Stimulated activated CD4-positive, alpha-beta T cell treated with anti-CD3 and anti-CD28 coated beads, Interleukin-4, amount 100 ng/mL, for 48 hours (primary cell): ENCODE data around the gene CAB39L.

Experiments used
- DNase-seq, 2 donors: peaks; one replicate each; pipeline ENCODE4 v3.0.0-alpha.2; 2020; ENCODE audit warnings: low read depth in 2 of 2

The CAB39L gene

DNA sequence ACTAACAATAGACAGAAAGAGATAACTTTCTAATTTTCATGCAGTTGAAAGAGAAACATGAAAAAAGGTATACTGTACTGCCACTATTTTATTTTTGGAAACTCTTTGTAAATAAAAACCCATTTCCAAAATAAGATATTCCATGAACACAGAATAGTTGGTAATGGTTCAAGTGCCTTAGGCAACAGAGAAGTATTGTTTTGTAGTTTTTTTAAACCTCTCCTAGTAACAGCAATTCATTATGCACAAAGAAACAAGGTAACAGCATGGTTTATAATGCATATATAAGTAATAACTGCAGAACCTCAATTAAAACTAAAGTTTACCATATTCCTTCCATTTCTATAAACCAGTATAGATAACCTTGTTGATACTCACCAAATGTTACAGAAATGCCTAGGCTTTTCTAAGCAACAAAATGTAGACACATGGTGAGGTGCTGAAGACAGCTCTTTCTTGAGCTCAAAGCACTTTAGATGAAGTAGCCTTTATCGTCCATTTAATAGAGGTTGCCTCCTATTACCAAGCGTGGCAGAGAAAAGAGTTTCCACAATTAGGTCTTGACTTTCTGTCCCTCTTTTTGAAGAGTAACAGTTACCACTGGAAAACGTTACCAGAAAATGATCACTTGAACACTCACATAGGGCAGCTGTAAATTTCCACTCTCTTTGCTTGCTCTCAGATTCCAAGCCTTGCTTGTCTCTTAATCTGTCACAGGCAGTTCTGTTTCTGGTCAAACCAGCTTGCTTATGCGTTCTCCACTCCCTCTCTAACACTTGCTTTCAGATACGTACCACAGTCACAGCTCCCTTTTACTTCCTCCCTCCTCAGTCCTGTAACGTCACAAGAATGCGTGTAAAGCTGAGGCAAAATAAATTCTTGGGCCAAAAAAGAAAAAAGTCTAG, 42.9 kb downstream of the CAB39L start:
- no peak for DNase-seq

DNA sequence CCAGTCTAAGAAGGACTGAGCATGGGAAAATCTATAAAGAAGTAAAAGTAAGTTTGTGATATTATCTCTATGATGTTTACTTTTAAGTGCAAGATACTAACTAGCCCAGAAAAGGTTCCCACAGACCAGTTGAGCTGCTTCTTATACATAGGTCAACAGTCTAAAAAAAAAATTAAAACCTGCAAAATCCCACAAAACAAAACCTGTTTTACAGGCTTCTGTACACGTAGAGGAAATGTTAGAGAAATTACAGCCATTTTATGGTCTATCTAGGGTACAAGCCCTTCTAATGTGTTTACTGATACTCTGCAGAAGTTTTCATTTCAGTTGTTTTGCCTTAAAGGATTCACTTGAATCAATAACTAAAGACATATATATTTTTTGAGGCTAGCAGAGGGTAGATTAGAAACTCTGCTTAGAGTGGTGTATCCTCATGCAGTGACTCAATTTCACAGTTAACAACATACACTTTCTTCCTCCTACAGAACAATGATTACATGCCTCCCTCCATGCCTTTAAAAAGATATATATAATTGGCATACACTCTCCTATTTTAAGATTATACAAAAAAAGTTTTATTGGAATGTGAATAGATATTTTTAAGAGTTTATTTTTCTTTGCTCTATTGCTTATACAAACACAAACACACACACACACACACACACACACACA, 43.9 kb downstream of the CAB39L start:
- no peak for DNase-seq

DNA sequence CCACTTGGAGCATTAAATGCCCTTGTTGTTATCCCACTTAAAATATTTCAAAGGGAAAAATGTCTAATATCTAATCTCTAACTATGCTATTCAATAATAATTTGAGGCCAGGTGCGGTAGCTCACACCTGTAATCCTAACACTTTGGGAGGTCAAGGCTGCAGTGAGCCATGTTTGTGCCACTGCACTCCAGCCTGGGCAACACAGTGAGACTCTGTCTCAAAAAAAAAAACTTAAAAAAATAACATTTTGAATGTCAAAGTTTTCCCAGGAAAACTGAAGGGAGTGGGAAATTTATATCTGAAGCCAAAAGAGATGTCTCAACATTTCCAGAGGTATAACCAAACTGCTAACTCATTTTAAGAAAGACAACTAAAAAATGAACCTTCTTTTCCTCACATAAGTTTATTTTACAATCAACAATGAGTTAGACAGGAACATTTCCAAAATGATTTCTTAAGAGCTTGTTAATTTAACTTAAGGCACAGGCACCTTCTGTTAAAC, 47.9 kb downstream of the CAB39L start:
- no peak for DNase-seq

DNA sequence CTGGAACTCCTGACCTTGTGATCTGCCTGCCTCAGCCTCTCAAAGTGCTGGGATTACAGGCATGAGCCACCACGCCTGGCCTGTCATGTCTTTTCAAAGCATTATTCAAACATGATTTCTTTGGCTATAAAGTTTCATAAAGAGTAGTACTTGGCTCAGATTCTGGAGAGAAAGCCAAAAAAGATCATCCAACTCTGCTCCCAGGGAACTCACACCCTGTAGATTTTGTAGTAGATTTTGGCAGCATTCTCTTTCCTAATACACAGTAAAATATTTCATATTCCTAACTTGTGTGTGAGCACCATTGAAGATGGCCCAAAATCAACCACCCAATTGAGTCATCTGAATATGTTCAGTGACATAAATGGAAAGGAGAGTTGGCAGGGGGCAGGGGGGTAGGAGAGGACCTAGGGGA, 48.4 kb downstream of the CAB39L start:
- DNase-seq, result no peak

DNA sequence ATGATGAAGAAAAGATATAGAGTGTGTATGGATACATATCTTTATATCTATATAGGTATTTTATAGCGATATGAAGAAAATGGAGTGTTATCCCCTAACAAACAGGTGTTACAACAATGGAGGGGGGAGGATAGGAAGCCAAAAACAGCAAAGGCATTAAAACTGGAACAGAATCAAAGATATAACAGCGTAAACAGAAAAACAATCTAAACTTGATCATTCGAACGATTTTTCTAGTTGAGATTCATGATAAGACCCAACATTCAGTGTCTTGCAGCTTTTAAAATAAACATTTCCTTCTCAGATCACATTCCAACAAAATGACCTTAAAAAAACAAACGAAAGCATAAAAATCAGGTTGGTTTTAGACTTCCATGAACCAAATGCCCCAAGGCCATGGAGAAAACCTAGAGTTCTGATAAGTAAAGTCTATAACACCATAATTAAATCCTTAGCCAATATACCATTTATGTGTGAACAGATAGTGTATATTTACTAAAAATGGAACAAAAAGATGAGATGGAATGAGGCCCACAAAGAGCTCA, 55.7 kb downstream of the CAB39L start:
- DNase-seq, result no peak

DNA sequence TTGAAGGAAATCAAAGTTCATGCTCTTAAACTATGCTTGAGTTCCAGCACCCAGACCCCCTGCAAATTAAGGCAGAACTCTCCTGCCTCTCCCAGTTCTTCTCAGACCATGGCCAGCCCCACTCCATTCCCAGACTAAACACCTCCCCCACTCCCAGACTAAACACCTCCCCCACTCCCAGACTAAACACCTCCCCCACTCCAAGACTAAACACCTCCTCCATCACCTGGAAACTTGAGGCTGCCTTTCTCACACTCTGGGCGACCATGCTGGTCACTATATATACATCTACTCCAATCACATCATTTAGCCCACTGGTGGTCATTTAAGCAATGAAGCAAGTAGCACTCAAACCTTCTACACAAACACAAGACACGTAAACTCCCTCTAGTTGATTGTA, 57.2 kb downstream of the CAB39L start:
- DNase-seq, result no peak

DNA sequence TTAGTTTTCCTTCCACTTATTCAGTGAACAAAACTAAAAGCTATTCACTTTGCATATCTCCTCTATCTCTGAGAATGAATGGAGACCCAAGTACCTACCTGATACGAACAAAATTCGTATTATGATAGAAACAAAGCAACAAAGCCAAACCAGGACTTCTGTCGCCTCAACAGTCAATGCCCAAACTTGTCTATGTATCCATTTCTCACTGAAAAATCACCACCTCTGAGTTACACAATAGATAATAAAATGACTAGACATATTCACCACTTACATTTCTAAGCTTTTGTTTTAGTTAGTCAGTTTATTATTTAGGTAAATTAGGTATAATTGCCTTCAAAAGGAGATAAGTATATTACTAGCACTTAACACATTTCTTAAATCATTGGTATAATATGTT, 67.7 kb downstream of the CAB39L start:
- no peak for DNase-seq

DNA sequence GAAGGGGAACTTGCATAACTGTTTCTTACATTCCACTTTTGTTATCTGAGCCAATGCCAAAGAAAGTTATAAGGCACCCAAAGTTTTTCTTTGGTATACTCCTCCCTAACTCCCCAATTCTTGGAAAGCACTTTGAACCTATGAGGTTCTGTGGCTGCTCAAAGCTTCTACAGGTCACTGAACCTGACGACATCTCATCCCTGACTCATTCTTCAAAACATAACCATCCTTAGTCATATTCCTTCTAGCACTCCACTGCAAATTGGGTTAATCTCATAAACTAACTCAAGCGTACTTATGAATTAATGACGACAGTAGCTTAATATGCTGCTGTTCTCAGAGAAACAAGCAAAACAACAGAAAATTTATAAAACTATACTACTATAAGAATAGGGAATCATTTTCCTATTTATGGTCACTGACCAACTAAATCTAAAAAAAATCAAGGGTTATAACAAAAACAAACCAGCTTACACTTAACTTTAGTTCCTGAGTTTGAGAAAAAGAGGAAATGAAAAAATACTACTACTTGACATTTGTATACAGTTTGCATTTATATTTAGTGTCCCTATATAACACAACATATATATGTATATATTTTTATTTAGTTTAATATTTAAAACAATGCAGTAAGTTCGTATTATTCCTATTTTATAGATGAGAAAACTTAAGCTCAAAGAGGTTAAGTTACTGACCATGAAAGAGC, 69.1 kb downstream of the CAB39L start:
- DNase-seq, result no peak

DNA sequence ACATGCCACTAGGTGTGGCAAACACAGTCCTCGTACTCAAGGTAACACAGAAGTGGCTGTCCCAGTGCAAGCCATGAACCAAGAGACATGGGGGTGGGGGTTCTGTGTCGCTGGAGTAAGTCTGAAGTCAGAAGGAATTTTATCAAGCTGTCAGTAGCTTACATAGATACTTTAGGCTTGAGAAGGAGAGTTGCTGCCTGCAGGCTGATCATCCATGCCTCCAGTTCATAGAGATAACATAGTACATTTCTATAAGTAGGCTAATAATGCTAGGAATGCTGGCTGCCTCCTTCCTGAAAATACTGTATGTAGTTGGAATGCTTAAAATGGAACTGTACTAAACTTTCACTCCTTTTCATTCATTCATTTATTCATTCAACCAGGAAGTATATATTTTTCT, 70.1 kb downstream of the CAB39L start:
- DNase-seq, result no peak

DNA sequence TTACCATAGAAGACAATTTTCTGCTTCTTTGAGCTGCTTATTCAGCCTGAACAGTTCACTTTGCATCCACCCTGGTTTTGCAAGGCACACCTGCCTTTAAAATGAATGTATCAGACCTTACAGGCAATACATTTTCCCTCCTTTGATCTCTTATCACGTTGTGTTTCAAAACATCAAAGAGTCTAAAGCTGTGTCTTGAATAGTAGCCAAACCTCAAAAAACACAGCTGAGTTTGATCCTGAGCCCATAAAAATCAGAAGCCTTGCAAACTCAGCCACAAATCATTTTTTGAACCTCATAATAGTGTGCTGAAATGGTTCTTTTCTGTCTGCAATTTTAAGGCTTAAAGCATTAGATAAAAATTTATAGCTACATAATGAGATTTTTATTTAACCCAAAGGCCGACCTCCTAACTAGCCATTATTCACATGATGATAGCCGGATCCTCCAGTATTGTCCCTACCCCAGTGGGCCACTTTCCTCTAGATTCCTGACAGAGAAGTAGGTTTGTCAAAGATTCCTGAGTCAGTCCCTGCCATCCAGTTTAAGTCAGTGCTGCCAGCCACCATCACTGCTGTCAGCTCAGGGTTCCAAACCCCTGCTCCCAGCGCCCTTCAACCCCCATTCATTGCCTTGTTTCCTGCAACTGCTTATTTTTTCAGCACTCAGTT, 71.8 kb downstream of the CAB39L start:
- no peak for DNase-seq

DNA sequence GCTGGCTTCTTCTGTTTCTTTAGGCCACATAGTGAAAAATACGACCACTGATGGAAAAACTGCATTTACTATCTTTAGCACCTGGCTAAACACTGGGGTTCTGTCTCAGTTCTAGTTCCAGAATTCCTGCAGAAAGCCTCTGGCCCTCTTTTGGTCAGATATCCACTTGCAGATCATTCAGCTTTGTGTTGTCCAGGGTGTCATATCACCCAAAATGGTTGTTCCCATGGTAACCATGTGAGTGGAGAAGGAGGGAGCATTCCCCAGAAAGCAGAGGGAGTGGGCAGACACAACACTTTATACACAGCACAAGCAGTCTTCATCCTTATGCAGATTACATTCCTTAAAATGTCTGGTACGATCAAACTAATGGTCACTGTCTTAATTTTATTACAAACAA, 73.5 kb downstream of the CAB39L start:
- no peak for DNase-seq

DNA sequence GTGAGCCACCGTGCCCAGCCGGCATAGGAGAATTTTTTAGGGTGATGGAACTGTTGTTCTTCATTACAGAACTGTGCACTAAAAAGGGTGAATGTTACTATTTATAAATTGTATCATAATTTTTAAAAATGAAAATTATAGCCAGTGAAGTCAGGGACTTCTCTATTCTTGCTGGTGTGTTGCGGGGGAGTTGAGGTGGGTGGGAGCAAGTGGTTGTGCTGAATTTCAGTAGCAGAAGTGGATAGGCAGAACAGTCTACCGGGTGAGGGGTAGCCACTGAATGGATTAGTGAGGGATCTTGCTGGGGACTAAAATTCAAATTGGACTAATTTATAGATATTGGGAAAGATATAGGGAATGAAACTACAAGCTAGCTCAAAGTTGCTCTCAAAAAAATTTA, 74.0 kb downstream of the CAB39L start:
- no peak for DNase-seq

DNA sequence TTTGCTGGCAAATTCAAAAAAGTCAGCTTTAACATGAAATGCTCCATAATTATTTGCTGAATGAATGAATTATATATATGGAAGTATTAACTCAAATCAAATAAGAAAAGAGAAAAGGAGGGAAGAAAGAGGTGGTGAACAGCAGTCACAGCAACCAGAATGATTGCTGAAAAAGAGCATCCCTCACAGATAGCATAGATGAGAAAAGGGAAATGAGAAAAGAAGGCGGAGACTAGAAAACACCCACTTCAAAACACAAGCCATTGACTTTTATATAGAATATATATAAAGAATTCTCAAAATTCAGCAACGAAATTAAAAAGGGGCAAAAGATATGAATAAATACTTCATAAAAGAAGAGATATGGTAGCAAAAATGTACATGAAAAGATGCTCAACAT, 75.2 kb downstream of the CAB39L start:
- DNase-seq, result no peak

DNA sequence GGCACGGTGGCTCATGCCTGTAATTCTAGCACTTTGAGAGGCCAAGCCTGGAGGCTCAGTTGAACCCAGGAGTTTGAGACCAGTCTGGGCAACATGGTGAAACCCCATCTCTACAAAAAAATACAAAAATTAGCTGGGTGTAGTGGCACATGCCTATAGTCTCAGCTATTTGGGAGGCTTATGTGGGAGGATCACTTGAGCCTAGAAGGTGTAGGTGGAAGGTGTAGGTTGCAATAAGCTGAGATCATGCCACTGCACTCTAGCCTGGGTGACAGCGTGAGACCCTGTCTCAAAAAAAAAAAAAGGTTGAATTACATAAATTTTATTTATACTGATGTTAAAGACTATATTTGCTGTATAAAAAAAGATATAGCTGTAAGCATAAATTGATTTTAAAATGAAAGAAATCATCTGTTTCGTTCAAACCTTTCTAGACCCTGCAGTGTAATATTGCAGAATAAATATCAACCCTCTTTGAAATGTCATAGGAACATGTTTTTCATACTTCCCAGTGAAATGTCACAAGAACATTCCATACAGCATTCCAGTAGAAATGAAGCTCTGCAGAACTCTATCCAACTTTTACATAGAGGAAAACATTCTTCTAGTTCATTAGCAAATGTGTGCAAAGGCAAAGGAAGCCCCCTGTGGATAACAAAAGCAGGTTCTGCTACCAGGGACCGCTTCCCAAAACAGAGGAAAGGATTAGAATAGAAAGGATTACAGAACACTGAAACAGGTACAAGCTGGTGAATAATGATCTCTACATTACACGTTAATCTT, 76.0 kb downstream of the CAB39L start:
- no peak for DNase-seq

DNA sequence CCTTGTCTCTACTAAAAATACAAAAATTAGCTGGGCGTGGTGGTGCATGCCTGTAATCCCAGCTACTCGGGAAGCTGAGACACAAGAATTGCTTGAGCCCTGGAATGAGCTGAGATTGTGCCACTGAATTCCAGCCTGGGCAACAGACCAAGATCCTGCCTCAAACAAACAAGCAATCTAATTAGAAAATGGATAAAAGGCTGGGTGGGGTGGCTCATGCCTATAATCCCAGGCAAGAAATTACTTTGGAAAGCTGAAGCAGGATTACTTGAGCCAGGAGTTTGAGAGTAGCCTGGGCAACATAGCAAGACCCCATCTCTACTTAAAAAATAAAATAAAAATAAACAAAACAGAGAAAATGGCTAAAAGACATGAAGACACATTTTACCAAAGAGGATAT, 77.0 kb downstream of the CAB39L start:
- DNase-seq, result no peak

DNA sequence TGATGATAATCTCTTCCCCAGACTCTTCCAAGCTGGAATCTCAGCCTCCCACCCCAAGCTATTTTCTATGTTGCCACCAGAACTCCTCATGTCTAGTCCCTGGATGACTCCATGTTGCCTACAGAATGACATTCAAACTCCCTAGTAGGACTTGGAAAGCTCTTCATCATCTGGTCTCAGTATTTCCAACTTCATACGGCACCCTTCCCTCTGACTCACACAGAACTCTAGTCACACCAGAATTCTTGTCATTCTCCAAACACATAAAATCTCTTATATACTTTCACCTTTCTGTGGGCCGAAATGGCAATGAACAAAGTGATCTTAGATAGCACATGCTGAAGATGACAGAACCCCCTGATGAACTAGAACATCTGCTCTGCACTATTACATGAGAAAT, 86.2 kb downstream of the CAB39L start:
- DNase-seq, result no peak

DNA sequence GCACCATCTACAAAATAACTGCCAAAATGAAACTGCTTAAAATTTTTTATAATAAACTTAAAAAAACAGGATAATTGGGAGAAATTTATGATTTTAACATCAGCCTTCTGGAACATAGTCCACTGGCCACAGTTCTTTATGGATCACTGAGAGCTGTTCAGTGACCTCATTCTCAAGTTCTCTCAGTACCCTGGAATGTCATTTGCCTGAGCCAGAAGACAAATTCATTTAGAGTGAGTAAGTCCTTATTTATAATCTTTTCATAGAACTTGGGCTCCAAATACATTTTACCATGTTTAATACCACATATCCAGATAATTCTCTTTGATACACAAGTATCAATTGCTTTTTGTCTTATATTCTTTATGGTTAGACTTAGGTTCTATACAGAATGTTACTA, 87.6 kb downstream of the CAB39L start:
- DNase-seq, result no peak

DNA sequence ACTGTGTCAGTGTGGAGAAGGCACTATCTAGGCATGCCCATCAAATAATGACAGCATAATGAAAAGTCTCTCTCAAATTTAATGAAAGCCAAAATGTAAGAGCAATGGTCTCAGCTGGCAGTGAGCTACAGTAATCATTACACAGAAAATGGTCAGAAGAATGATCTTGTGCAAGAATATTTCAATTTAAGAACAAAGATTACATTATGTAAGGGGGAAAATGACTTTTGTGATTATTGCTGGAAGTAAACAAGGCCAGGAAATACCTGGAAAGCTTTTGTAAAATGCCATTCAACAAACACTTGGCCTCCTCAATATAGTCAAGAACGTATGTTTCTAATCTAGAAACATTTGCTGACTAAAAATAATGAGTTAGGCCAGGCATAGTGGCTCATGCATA, 89.1 kb downstream of the CAB39L start:
- DNase-seq, result no peak

DNA sequence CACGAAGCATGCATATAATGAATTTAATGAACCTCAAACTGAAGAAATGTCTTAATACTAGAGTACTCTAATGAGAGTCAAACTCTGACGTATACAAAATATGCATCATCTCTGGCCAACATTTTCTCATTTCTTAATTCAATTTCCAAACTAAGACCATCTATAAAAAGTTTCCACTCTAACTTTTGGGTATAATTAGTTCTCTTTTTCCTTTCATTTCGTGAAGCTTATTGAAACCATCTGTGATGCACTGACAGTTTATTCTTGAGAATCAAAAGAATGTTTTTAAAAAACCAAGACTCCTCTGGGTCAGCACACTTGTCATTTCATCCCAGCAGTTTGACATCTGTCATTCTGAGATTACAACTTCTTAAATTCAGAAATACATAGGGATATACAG, 90.0 kb downstream of the CAB39L start:
- DNase-seq, result no peak

DNA sequence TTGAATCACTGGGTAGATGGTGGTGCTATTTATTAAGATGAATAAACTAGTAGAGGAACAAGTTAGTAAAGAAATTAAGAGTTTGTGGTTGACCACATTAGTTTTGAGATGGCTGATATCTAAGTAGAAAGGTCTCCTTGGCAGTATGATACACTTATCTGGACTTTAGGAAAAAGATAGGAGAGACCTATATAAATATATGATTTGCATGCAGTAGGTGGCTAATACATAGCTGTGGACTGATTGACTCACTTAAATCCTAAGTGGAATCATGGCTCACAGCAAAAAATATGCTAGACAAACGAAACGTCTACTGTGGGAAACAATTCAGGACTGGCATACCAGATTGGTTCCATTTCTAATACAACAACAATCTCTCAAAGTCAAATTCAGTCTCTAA, 92.0 kb downstream of the CAB39L start:
- no peak for DNase-seq

DNA sequence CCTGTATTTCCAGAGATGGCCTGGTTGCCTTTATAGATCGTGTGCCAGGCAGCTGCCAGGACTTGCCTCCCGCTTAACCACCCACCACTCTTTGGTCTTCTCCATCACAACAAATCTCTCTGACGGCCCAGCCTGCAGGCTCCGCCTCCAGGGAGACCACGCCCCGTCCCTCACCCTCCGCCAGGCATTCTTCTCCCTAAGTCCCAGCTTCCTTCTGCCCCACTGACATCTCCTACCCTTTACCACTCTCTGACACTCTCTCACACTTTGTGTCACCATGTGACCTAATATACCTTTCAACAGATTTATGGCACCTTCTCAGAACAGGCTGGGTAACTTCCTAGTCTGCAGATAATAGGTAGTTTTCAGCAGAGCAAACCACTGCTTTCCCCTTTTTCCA, 95.1 kb downstream of the CAB39L start:
- no peak for DNase-seq
